Measurements from ENCODE around the gene TRAPPC10. TPM values are rescaled to one million over a fixed set of nuclear protein-coding genes. Genes with fewer than 3 reads are reported as not detected.
"Not testable (repeated sequence)": the region's sequence is repeated elsewhere in the genome, so short reads cannot be mapped to it uniquely, and the experiment has no call there.

TRAPPC10 gene
- total and polyA plus RNA-seq, 10 of the 15 experiments (the other 5 are each of a cell fraction or from before 2014, with no cell fraction given) = 1.1 to 39.6 (median 28.2) TPM

GRCh38 chr21:44098507-44098906, 86.4 kb downstream of the TRAPPC10 start:
- H3K36me3 ChIP-seq (ENCODE audit: control insufficient read depth in 2 of 2, insufficient read depth in 2 of 2, low read length in 1 of 2); H4K20me1 ChIP-seq (ENCODE audit: control insufficient read depth, insufficient read depth); ATAC-seq; RAD21 ChIA-PET (ENCODE audit: unreplicated experiment); H3K79me2 ChIP-seq (ENCODE audit: control insufficient read depth, insufficient read depth, low read length); H3K4me3 ChIP-seq; intact Hi-C loops (cut with micrococcal nuclease; ENCODE audit: unreplicated experiment); SMC1A ChIA-PET (ENCODE audit: uncharacterized antibody, unreplicated experiment); H3K9ac ChIP-seq (ENCODE audit: control insufficient read depth, insufficient read depth, low read length); H3K4me1 ChIP-seq (ENCODE audit: control insufficient read depth, insufficient read depth, low read length); H2AFZ ChIP-seq (ENCODE audit: control insufficient read depth, low read depth, low read length); FAIRE-seq; DNase-seq (ENCODE audit: low read depth, low spot score); H3K27ac ChIP-seq (ENCODE audit: control insufficient read depth, insufficient read depth); BruUV-seq (replicated peaks); POLR2A ChIA-PET; in situ Hi-C loops (cut with MboI); CTCF ChIA-PET; H3K4me2 ChIP-seq (ENCODE audit: control insufficient read depth, insufficient read depth); H3K9me3 ChIP-seq (replicated peaks; ENCODE audit: control insufficient read depth, insufficient read depth, low read length); H3K27me3 ChIP-seq (replicated peaks in 1 of 2; ENCODE audit: control insufficient read depth in 2 of 2, insufficient read depth in 2 of 2, low read length in 1 of 2): not testable (repeated sequence)
- WGBS (ENCODE audit: insufficient coverage, insufficient replicate concordance, low lambda C conversion rate, missing lambda C conversion rate) = no CpG with 5 or more reads among the region's 6 CpGs

- no CpG with 5 or more reads among the region's 13 CpGs for WGBS (ENCODE audit: insufficient coverage, insufficient replicate concordance, low lambda C conversion rate, missing lambda C conversion rate)
- not testable (repeated sequence) for FAIRE-seq
Measured at GRCh38 chr21:44098964-44099363, 86.9 kb downstream of the TRAPPC10 start.

GRCh38 chr21:44107026-44107501, 95.0 kb downstream of the TRAPPC10 start, which contains the start of gene PWP2:
PWP2 (plus strand) TSS chr21:44107399; CDS start chr21:44107417, 18 bp downstream.
- H4K20me1 ChIP-seq (ENCODE audit: control insufficient read depth, insufficient read depth); H3K4me1 ChIP-seq (ENCODE audit: control insufficient read depth, insufficient read depth, low read length); H2AFZ ChIP-seq (ENCODE audit: control insufficient read depth, low read depth, low read length); H3K9ac ChIP-seq (ENCODE audit: control insufficient read depth, insufficient read depth, low read length); BruUV-seq (replicated peaks); H3K79me2 ChIP-seq (ENCODE audit: control insufficient read depth, insufficient read depth, low read length); DNase-seq (ENCODE audit: low read depth, low spot score); in situ Hi-C loops (cut with MboI); H3K27ac ChIP-seq (ENCODE audit: control insufficient read depth, insufficient read depth); FAIRE-seq; SMC1A ChIA-PET (ENCODE audit: uncharacterized antibody, unreplicated experiment); CTCF ChIA-PET; RAD21 ChIA-PET (ENCODE audit: unreplicated experiment); H3K36me3 ChIP-seq (ENCODE audit: control insufficient read depth in 2 of 2, insufficient read depth in 2 of 2, low read length in 1 of 2); H3K9me3 ChIP-seq (replicated peaks; ENCODE audit: control insufficient read depth, insufficient read depth, low read length); H3K4me3 ChIP-seq; intact Hi-C loops (cut with micrococcal nuclease; ENCODE audit: unreplicated experiment); POLR2A ChIA-PET; H3K4me2 ChIP-seq (ENCODE audit: control insufficient read depth, insufficient read depth); H3K27me3 ChIP-seq (replicated peaks in 1 of 2; ENCODE audit: control insufficient read depth in 2 of 2, insufficient read depth in 2 of 2, low read length in 1 of 2): not testable (repeated sequence)
- peak; percentile 92 for ATAC-seq
- no CpG with 5 or more reads among the region's 66 CpGs for WGBS (ENCODE audit: insufficient coverage, insufficient replicate concordance, low lambda C conversion rate, missing lambda C conversion rate)

More at GRCh38 chr21:44098964-44099363, 86.9 kb downstream of the TRAPPC10 start:
- H3K79me2 ChIP-seq (ENCODE audit: control insufficient read depth, insufficient read depth, low read length); H3K9me3 ChIP-seq (replicated peaks; ENCODE audit: control insufficient read depth, insufficient read depth, low read length); H3K27ac ChIP-seq (ENCODE audit: control insufficient read depth, insufficient read depth); H4K20me1 ChIP-seq (ENCODE audit: control insufficient read depth, insufficient read depth); H3K9ac ChIP-seq (ENCODE audit: control insufficient read depth, insufficient read depth, low read length); H3K36me3 ChIP-seq (ENCODE audit: control insufficient read depth in 2 of 2, insufficient read depth in 2 of 2, low read length in 1 of 2); CTCF ChIA-PET; H3K4me3 ChIP-seq; in situ Hi-C loops (cut with MboI); RAD21 ChIA-PET (ENCODE audit: unreplicated experiment); H3K4me2 ChIP-seq (ENCODE audit: control insufficient read depth, insufficient read depth); SMC1A ChIA-PET (ENCODE audit: uncharacterized antibody, unreplicated experiment); DNase-seq (ENCODE audit: low read depth, low spot score); H3K27me3 ChIP-seq (replicated peaks in 1 of 2; ENCODE audit: control insufficient read depth in 2 of 2, insufficient read depth in 2 of 2, low read length in 1 of 2); intact Hi-C loops (cut with micrococcal nuclease; ENCODE audit: unreplicated experiment); H2AFZ ChIP-seq (ENCODE audit: control insufficient read depth, low read depth, low read length); POLR2A ChIA-PET; BruUV-seq (replicated peaks); H3K4me1 ChIP-seq (ENCODE audit: control insufficient read depth, insufficient read depth, low read length); ATAC-seq: not testable (repeated sequence)

- H3K4me1 ChIP-seq (ENCODE audit: control insufficient read depth, insufficient read depth, low read length); CTCF ChIA-PET; DNase-seq (ENCODE audit: low read depth, low spot score); FAIRE-seq; BruUV-seq (replicated peaks); H3K27ac ChIP-seq (ENCODE audit: control insufficient read depth, insufficient read depth); H3K4me2 ChIP-seq (ENCODE audit: control insufficient read depth, insufficient read depth); H3K9ac ChIP-seq (ENCODE audit: control insufficient read depth, insufficient read depth, low read length); H3K4me3 ChIP-seq; intact Hi-C loops (cut with micrococcal nuclease; ENCODE audit: unreplicated experiment); H3K36me3 ChIP-seq (ENCODE audit: control insufficient read depth in 2 of 2, insufficient read depth in 2 of 2, low read length in 1 of 2); H3K79me2 ChIP-seq (ENCODE audit: control insufficient read depth, insufficient read depth, low read length); H3K9me3 ChIP-seq (replicated peaks; ENCODE audit: control insufficient read depth, insufficient read depth, low read length); RAD21 ChIA-PET (ENCODE audit: unreplicated experiment); in situ Hi-C loops (cut with MboI); POLR2A ChIA-PET; H2AFZ ChIP-seq (ENCODE audit: control insufficient read depth, low read depth, low read length); H3K27me3 ChIP-seq (replicated peaks in 1 of 2; ENCODE audit: control insufficient read depth in 2 of 2, insufficient read depth in 2 of 2, low read length in 1 of 2); SMC1A ChIA-PET (ENCODE audit: uncharacterized antibody, unreplicated experiment); H4K20me1 ChIP-seq (ENCODE audit: control insufficient read depth, insufficient read depth): not testable (repeated sequence)
- ATAC-seq = peak; percentile 74
- WGBS (ENCODE audit: insufficient coverage, insufficient replicate concordance, low lambda C conversion rate, missing lambda C conversion rate) = no CpG with 5 or more reads among the region's 31 CpGs
Measured at GRCh38 chr21:44107589-44107988, 95.5 kb downstream of the TRAPPC10 start.

All from GM12878 (cell line).